ENCODE data around the gene MTUS2.

GRCh38 chr13:29545988-29546387 is 725.8 kb downstream of the MTUS2 start:
- TF ChIP-seq CTCF (conservative IDR thresholded peaks at IDR 0.05; ENCODE audit: low read length) = no peak
- TF ChIP-seq EZH2phosphoT487 (IDR thresholded peaks at IDR 0.05; ENCODE audit: borderline replicate concordance) = no peak
